Adipose tissue (tissue), 3 donors: ENCODE data around the gene CAPN5. TPM values are rescaled to one million over a fixed set of nuclear protein-coding genes. Genes with fewer than 3 reads are reported as not detected.
"Not testable (repeated sequence)": the region's sequence is repeated elsewhere in the genome, so short reads cannot be mapped to it uniquely, and the experiment has no call there.

Experiments used
- H3K27ac ChIP-seq: one replicate; pipeline ENCODE4 v1.5.1; 2013; ENCODE audit warnings: low read depth, low read length
- WGBS, 3 donors: extraction: QIAGEN DNeasy Blood & Tissue Kit; methylation state at CpG; one replicate each; pipeline ENCODE4 v1.1.7; 2013; 5-methylcytosine and 5-hydroxymethylcytosine counted together
- polyA plus RNA-seq, 3 donors: library from polyadenylated mRNA; stranded (reverse); fragments of 200-250 nt; gene quantifications; one replicate each; pipeline ENCODE4 v1.2.3, GENCODE V29; 2013
- donor health status: healthy with polysubstance abuse.
- donor health status: Bipolar disorder and iron deficiency.
- donor health status: healthy.

Gene CAPN5
- polyA plus RNA-seq, 3 donors: 1.2 to 8.5 (median 4.0) TPM

GRCh38 chr11:77089004-77089545, 22.3 kb downstream of the CAPN5 start:
- no peak overlapping the region for H3K27ac ChIP-seq
- 82 to 92% (median 88%) methylated on average over 3 of the region's 3 CpGs for WGBS, 3 donors

GRCh38 chr11:77090046-77090372, 23.2 kb downstream of the CAPN5 start:
- H3K27ac ChIP-seq: no peak overlapping the region
- 76 to 89% (median 83%) methylated on average over 4 of the region's 4 CpGs for WGBS, 3 donors

DNA sequence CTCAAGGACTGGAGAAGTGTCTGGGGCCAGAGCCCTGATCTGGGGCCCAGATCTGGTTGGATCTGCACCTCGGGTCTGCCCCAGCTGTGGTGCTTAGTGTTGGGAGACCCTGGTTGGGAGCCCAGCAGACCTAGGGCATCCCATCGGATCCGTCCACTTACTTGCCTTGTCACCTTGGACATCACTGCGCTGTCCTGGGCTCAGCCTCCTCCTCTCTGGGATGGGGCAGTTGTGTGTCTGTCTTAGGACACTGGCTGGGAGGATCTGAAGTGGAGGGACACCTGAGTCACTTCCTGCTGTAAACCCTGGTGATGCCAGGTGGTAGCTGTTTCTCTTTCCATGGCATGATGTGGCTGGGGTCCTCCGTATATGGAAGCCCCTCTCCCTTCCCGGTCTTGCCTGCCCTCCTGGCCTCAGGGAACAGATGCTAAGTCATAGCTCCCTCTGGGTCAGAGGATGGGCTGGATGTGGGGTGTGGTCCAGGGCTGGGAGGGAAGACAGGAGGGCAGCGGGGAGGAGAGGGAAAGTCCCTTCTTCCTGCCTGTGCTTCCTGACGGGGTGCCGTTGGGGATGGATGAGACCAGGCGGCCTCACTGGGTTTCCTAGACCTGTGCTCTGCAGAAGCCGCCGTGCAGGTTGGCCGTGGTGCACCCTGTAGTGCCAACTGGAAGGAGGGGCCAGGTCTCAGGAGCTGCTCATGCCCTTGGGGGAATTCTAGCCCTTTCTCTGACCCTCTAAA, 23.8 kb downstream of the CAPN5 start:
- no peak overlapping the region for H3K27ac ChIP-seq
- WGBS, 3 donors: 55 to 73% (median 55%) methylated on average over 12 to 13 of the region's 13 CpGs

- 28 to 30% (median 29%) methylated on average over 9 of the region's 9 CpGs for WGBS, 3 donors
- H3K27ac ChIP-seq: no peak overlapping the region
These were observed 24.6 kb downstream of the CAPN5 start for GRCh38 chr11:77091146-77091940.

- 59 to 70% (median 60%) methylated on average over 7 of the region's 7 CpGs for WGBS, 3 donors
- no peak overlapping the region for H3K27ac ChIP-seq
These were observed 25.6 kb downstream of the CAPN5 start for GRCh38 chr11:77092382-77092781.

DNA sequence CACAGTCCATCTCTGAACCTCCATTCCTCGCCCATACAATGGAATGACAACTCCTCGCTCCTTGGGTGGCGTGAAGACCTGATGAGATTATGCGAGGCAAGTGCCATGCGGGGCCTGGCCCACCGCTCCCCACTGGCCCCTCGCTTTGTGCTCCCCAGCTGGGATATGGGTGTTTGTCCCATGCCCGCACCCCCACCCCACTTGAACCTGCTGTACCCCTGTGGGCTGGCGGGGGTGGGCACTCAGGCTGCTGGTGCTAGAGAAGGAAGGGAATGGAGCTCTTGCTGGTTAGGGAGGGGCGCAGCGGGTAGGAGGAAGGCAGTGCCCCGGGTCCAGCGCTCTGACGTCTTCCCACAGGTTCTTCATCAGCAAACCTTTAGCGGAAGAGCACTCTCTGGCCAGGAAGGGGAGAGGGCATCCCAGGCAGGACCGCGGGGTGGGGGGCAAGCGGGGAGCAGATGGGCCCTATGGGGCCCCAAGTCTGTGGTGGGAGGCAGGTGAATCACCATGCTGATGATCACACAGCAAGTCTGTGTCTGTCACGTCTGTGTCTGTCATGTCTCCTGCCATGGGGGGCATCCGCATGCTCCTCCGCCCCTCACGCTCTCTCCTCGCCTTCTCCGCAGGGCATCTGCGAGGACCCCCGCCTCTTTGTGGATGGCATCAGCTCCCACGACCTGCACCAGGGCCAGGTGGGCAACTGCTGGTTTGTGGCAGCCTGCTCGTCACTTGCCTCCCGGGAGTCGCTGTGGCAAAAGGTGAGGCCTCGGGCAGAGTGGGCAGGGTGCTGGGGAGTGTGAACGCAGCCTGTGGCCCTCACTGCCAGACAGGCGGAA, 26.5 kb downstream of the CAPN5 start:
- WGBS, 3 donors: 89 to 91% (median 89%) methylated on average over 31 to 33 of the region's 33 CpGs
- no peak overlapping the region for H3K27ac ChIP-seq

- WGBS, 3 donors: 88 to 92% (median 88%) methylated on average over 6 of the region's 6 CpGs
- H3K27ac ChIP-seq: no peak overlapping the region
These were observed 27.4 kb downstream of the CAPN5 start for GRCh38 chr11:77093987-77094840.

GRCh38 chr11:77094841-77095365, 28.1 kb downstream of the CAPN5 start:
- no peak overlapping the region for H3K27ac ChIP-seq
- 88 to 95% (median 94%) methylated on average over 7 of the region's 7 CpGs for WGBS, 3 donors

DNA sequence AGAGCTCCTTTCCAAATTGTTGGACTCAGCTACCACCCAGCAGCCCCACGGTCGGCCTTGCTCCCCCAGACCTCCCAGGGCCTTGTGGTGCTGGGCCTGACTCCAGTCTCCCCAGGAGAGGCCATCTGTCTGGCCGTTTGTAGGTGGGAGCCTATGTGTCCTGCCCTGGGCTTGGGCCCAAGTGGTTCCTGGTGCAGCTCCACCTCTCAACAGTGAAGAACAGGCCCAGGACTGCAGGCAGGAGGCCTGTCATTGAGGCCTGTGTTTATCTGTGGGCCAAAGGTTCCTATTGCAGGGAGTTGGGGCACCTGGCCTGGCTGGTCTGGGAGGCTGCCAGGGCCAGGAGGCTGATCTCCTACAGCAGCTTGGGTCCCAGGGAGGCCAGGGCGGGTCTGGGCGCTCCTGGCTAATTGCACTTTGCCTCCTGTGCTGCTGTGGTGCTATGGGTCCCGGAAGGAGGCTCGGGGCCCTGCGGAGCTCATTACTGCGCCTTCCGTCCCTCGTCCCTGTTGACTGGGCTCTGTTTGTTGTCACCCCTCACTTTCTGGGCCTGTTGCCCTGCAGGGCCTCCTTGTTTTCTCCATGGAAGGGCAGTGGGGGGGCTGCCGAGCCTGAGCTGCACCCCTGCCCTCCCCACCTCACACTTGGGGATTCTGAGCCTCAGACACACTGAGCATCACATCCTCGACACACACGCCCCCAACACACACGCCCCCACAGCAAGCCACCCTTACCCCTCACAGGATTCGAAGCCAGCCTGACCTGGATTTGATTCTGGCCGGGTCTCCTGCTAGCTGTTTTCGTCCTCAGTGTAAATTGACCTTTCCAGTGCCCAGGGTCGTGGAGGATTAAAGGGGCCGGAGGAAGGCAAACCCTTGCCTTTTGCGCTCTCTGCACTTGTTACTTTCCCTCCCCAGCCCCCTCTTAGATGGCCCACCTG, 29.1 kb downstream of the CAPN5 start:
- no peak overlapping the region for H3K27ac ChIP-seq
- 78 to 89% (median 89%) methylated on average over 21 of the region's 21 CpGs for WGBS, 3 donors

DNA sequence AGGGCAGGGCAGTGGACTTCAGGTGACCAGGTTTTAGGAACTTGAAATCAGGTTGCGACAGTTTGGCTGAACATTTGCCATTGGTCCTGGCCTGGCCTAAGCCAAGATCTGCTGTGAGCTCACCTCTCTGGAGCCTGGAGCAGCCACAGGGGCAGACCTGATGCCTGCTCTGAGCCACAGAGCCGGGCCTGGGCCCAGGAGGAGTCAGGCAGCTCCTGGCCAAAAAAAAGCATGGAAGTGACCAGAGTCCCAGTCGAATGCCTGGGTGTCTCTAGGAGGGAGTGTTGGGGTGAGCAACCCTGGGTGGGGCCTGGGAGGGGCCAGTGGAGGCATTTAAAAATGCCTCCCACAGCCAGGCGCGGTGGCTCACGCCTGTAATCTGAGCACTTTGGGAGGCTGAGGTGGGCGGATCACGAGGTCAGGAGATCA, 29.8 kb downstream of the CAPN5 start:
- no peak overlapping the region for H3K27ac ChIP-seq
- WGBS, 3 donors: 93 to 96% (median 94%) methylated on average over 6 to 8 of the region's 8 CpGs

GRCh38 chr11:77097180-77097579, 30.4 kb downstream of the CAPN5 start:
- H3K27ac ChIP-seq: not testable (repeated sequence)
- 77 to 85% (median 78%) methylated on average over 4 of the region's 4 CpGs for WGBS, 3 donors

DNA sequence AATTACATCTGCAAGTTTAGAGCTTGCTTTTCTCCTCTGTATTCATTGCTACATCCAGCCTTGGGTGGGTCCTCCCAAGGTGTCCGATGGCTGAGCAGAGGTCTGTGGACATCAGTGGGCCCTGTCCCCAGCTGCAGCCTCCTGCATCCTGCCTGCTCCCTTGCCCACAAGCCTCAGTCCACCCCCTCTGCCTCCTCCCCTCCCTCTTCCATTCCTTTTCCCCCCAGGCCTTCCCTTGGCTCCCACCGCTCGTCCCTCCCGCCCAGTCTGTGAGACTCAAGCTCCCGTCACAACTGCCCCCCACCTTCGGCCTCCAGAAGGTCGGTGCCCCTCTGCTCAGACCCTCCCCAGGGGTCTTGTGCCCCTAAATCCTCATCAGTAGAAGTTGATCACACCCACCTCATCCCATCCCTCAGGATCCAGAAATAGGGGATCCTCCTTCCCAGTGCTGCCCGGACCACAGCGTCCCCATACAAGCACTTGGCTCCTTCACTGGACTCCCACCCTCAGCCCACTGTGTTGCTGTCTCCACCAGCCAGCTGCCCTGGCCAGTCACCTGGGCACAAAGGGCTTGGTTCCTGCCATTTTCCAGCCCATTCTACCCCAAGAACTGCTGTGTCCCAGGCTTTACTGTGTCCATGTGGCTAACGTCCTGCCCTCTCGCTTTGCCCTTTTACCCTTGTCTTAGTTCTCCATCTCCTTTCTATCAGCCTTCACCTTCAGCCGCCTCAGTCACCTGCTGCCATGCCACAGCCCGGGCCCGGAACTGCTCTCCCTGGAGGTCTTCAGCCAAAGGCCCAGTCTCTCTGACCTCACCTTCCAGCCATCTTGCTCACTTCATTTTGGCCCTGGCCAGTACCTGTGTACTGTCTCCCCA, 33.6 kb downstream of the CAPN5 start:
- H3K27ac ChIP-seq: no peak overlapping the region
- 93 to 95% (median 94%) methylated on average over 14 of the region's 14 CpGs for WGBS, 3 donors

GRCh38 chr11:77101043-77101537, 34.3 kb downstream of the CAPN5 start:
- WGBS, 3 donors: 82 to 89% (median 88%) methylated on average over 5 of the region's 5 CpGs
- no peak overlapping the region for H3K27ac ChIP-seq

- WGBS, 3 donors: 92 to 93% (median 92%) methylated on average over 34 to 37 of the region's 37 CpGs
- H3K27ac ChIP-seq: no peak within 1 kb of the TSS
These were observed 35.8 kb downstream of the CAPN5 start, which contains the start of gene OMP for GRCh38 chr11:77102246-77103210. Gene OMP (plus strand): TSS chr11:77102840. CDS start chr11:77102840, 0 bp downstream.
